Ishikawa (cell line): Measurements from ENCODE around the gene CCAR1.

Experiments used
- CEBPB ChIP-seq: IDR thresholded peaks from 2 replicates; pipeline ENCODE4 v1.6.1; 2012
- CREB1 ChIP-seq: IDR thresholded peaks from 2 replicates; pipeline ENCODE4 v1.6.1; 2012; ENCODE audit warnings: low read depth
- EGR1 ChIP-seq: IDR thresholded peaks from 2 replicates; pipeline ENCODE4 v1.6.1; 2012
- EP300 ChIP-seq: IDR thresholded peaks from 2 replicates; pipeline ENCODE4 v1.6.1; 2012; ENCODE audit warnings: borderline replicate concordance
- FOXM1 ChIP-seq: IDR thresholded peaks from 2 replicates; pipeline ENCODE4 v1.6.1; 2012; ENCODE audit warnings: low read depth, borderline replicate concordance
- MAX ChIP-seq: IDR thresholded peaks from 2 replicates; pipeline ENCODE4 v1.6.1; 2012
- NFIC ChIP-seq: IDR thresholded peaks from 2 replicates; pipeline ENCODE4 v1.6.1; 2012
- RAD21 ChIP-seq: IDR thresholded peaks from 2 replicates; pipeline ENCODE4 v1.6.1; 2012; ENCODE audit warnings: low read depth
- REST ChIP-seq: IDR thresholded peaks from 2 replicates; pipeline ENCODE4 v1.6.1; 2012; ENCODE audit warnings: low read depth, mild to moderate bottlenecking
- TAF1 ChIP-seq: IDR thresholded peaks from 2 replicates; pipeline ENCODE4 v1.6.1; 2012; ENCODE audit warnings: low read depth, mild to moderate bottlenecking
- TCF12 ChIP-seq: IDR thresholded peaks from 2 replicates; pipeline ENCODE4 v1.6.1; 2012; ENCODE audit warnings: low read depth
- TEAD4 ChIP-seq: IDR thresholded peaks from 2 replicates; pipeline ENCODE4 v1.6.1; 2012
- YY1 ChIP-seq: IDR thresholded peaks from 2 replicates; pipeline ENCODE4 v1.6.1; 2012; ENCODE audit warnings: low read depth
- ZBTB7A ChIP-seq: IDR thresholded peaks from 2 replicates; pipeline ENCODE4 v1.6.1; 2012; ENCODE audit warnings: low read depth
- TF ChIP-seq, protein P1 (sequence below): IDR thresholded peaks from 2 replicates; pipeline ENCODE4 v1.6.1; 2012

Gene CCAR1

DNA sequence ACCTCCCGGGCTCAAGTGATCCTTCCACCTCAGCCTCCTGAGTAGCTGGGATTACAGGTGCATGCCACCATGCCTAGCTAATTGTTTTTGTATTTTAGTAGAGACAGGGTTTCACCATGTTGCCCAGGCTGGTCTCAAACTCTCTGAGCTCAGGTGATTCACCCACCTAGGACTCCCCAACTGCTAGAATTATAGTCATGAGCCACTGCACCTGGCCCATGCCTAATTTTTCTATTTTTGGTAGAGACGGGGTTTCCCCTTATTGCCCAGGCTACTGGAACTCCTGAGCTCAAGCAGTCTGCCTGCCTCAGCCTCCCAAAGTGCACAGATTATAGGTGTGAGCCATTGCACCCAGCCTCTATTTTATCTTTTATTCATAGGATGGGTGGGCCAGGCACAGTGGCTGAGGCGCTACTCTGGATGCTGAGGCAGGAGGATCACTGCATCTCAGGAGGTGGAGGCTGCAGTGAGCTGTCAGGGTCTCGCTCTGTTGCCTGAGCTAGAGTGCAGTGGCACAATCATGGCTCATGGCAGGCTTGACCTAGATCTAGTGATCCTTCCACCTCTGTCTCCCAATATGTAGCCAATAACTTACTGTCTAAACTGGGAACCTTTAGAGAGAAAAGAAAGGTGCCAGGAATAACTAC is 75.0 kb downstream of the CCAR1 start:
- TF ChIP-seq YY1: no peak
- TF ChIP-seq TAF1: no peak
- no peak for TF ChIP-seq EGR1
- TF ChIP-seq MAX: no peak
- TF ChIP-seq, protein P1, sequence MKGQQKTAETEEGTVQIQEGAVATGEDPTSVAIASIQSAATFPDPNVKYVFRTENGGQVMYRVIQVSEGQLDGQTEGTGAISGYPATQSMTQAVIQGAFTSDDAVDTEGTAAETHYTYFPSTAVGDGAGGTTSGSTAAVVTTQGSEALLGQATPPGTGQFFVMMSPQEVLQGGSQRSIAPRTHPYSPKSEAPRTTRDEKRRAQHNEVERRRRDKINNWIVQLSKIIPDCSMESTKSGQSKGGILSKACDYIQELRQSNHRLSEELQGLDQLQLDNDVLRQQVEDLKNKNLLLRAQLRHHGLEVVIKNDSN: no peak
- no peak for TF ChIP-seq CREB1

DNA sequence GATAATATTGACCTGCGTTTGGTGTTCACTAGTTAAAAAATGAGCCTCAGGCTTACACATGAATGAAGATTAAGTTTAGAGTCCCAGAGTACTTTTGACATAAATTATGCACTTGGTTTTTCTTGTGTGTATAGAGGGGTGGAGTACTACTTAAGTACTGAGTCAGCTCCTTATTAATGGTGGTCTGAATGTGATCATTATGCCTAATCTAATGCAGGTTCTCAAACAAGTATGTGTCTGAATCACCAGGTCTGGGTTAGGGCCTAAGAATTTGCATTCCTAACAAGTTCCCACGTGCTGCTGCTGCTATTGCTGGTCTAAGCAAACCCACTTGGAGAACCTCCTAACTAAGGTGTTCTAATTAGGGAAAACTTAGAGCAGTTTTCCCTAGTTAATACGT is 75.6 kb downstream of the CCAR1 start:
- TF ChIP-seq CREB1 (no peak), FOXM1 (no peak), TEAD4 (no peak), NFIC (no peak), EGR1 (no peak), REST (no peak), ZBTB7A (no peak)
- TF ChIP-seq, protein P1: no peak

- TF ChIP-seq MAX (no peak), RAD21 (no peak), REST (no peak), TCF12 (no peak), CREB1 (no peak), ZBTB7A (no peak), NFIC (no peak), FOXM1 (no peak), EP300 (no peak)
- TF ChIP-seq, protein P1: no peak
Measured at GRCh38 chr10:68800211-68800610, 79.2 kb downstream of the CCAR1 start.

- TF ChIP-seq YY1 (no peak), CEBPB (no peak), REST (no peak)
- TF ChIP-seq, protein P1: no peak
Measured at GRCh38 chr10:68804692-68805091, 83.7 kb downstream of the CCAR1 start.
